ENCODE measurements around the gene MTHFD1L. TPM values are rescaled to one million over a fixed set of nuclear protein-coding genes. Genes with fewer than 3 reads are reported as not detected.

Gene MTHFD1L
- total and polyA plus RNA-seq, 2 donors (not counting 3 experiments of a cell fraction or from before 2014, with no cell fraction given) = 40.2 to 120 TPM

- Histone ChIP-seq H3K4me1 (ENCODE audit: control insufficient read depth, extremely low read depth, insufficient read depth, low read length) (peaks cover 15% of the 10 kb centered on the region), H3K79me2 (ENCODE audit: control insufficient read depth, insufficient read depth, low read length) (no peaks in the 10 kb centered on the region), H3K9ac (replicated peaks; ENCODE audit: extremely low read depth, insufficient read depth, low read length) (no peak overlapping the region), H3K36me3 (ENCODE audit: control insufficient read depth in 2 of 2, extremely low read depth in 1 of 2, insufficient read depth in 2 of 2, low read length in 2 of 2) (peaks cover 2 to 10% of the 10 kb centered on the region in 2 experiments), H3K4me2 (ENCODE audit: insufficient read depth, low read length) (no peak overlapping the region), H3K27me3 (ENCODE audit: control insufficient read depth in 2 of 2, insufficient read depth in 2 of 2, low read length in 2 of 2) (no peaks in the 10 kb centered on the region), H4K20me1 (replicated peaks; ENCODE audit: control insufficient read depth, extremely low read depth, insufficient read depth, low read length) (no peaks in the 10 kb centered on the region), H3K27ac (ENCODE audit: insufficient read depth, low read depth, low read length) (no peak overlapping the region), H2AFZ (ENCODE audit: low read depth, low read length) (no peak overlapping the region), H3K9me1 (replicated peaks; ENCODE audit: control insufficient read depth, extremely low read depth, insufficient read depth, low read length) (no peaks in the 10 kb centered on the region), H3K4me3 (replicated peaks in 1 of 3; ENCODE audit: insufficient read depth in 1 of 3, low read depth in 1 of 3, low read length in 3 of 3) (no peak overlapping the region), H3K9me3 (replicated peaks; ENCODE audit: control insufficient read depth, insufficient read depth, low read length) (no peaks in the 10 kb centered on the region)
- intact Hi-C loops (cut with micrococcal nuclease) (no loop called here), dilution Hi-C loops (cut with MboI; ENCODE audit: extremely low pct_ligation_motif_present, low sequenced_read_pairs) (no loop called here)
- FAIRE-seq (no peak), DNase-seq (ENCODE audit: low read depth, low spot score) (no peak)
- ChIA-PET CTCF (interaction anchor here (0.7 to 3.9 kb wide), 4 partner anchors 13 to 293 kb away, joined by 3 to 13 read pairs (median 4); no protein-coding TSS in a partner anchor), POLR2A (no interaction called here)
- BruUV-seq (replicated peaks) = no TSS peak
- TF ChIP-seq EZH2 (IDR thresholded peaks at IDR 0.05; ENCODE audit: borderline replicate concordance, low read depth, low read length, severe bottlenecking) = no peak
- no peak for TF ChIP-seq CTCF (IDR thresholded peaks at IDR 0.05; ENCODE audit: extremely low read depth in 1 of 2, insufficient read depth in 1 of 2, low read depth in 1 of 2, low read length in 2 of 2)
- no peak for TF ChIP-seq FOS (IDR thresholded peaks at IDR 0.05; ENCODE audit: borderline replicate concordance, insufficient read depth, low read length)
- TF ChIP-seq GATA2 (IDR thresholded peaks at IDR 0.05; ENCODE audit: insufficient read depth, insufficient read length, low read depth, low read length) = no peak
- TF ChIP-seq MAX (IDR thresholded peaks at IDR 0.05; ENCODE audit: insufficient read depth, insufficient read length) = no peak
- no peak for TF ChIP-seq MYC (IDR thresholded peaks at IDR 0.05; ENCODE audit: low read depth, low read length)
- no peak for TF ChIP-seq POLR2AphosphoS5 (IDR thresholded peaks at IDR 0.05; ENCODE audit: insufficient read depth, low read depth, low read length)
- TF ChIP-seq POLR2A (IDR thresholded peaks at IDR 0.05; ENCODE audit: low read depth, low read length) = no peak
Observed at GRCh38 chr6:151032034-151032433, 166.5 kb downstream of the MTHFD1L start.
